Measurements from ENCODE around the gene GAS7. TPM values are rescaled to one million over a fixed set of nuclear protein-coding genes. Genes with fewer than 3 reads are reported as not detected.

The GAS7 gene
- total RNA-seq, 2 experiments from 2014 or later, result 0.60 to 1.3 TPM

GRCh38 chr17:9860851-9861250, 337.6 kb downstream of the GAS7 start:
- intact Hi-C loops (cut with DNase I, micrococcal nuclease), result no loop called here
- Mint-ChIP-seq H3K9me3 (ENCODE audit: low read depth) (peaks cover 7% of the 10 kb centered on the region), H3K27ac (no peak overlapping the region), H3K27me3 (peaks cover 6% of the 10 kb centered on the region), H3K36me3 (ENCODE audit: low read depth) (no peaks in the 10 kb centered on the region), H3K4me3 (no peak overlapping the region), H3K4me1 (no peaks in the 10 kb centered on the region)
- ChIA-PET POLR2A (no interaction called here), CTCF (no interaction called here)
- no peak for DNase-seq
- no peak for ATAC-seq

Other genes with a start within 250 kb of the GAS7 start
- not detected for gene MYH13, start 174.4 kb upstream of the GAS7 start, total RNA-seq
- gene MYH8, start 223.3 kb upstream of the GAS7 start, total RNA-seq, result not detected

Measured in activated CD4-positive, alpha-beta T cell treated with anti-CD3 and anti-CD28 coated beads for 36 hours (primary cell).